ENCODE measurements around the gene TSKS. TPM values are rescaled to one million over a fixed set of nuclear protein-coding genes. Genes with fewer than 3 reads are reported as not detected.
"Not testable (repeated sequence)": the region's sequence is repeated elsewhere in the genome, so short reads cannot be mapped to it uniquely, and the experiment has no call there.

Gene TSKS
- total RNA-seq, 2 donors from 2014 or later, result 2.0 to 2.7 TPM

GRCh38 chr19:49741210-49741844, 21.8 kb downstream of the TSKS start:
- no peak for DNase-seq (ENCODE audit: low spot score)
- intact Hi-C loops (cut with DNase I), result no loop called here

- intact Hi-C loops (cut with DNase I), result no loop called here
- no peak for DNase-seq (ENCODE audit: low spot score)
Measured at GRCh38 chr19:49739933-49740332, 23.2 kb downstream of the TSKS start.

GRCh38 chr19:49739098-49739497, 24.0 kb downstream of the TSKS start:
- intact Hi-C loops (cut with DNase I), result no loop called here
- DNase-seq (ENCODE audit: low spot score), result no peak

GRCh38 chr19:49738268-49738667, 24.8 kb downstream of the TSKS start:
- intact Hi-C loops (cut with DNase I), result no loop called here
- DNase-seq (ENCODE audit: low spot score), result no peak

GRCh38 chr19:49730166-49730565, 32.9 kb downstream of the TSKS start:
- intact Hi-C loops (cut with DNase I), result no loop called here
- DNase-seq (ENCODE audit: low spot score), result no peak

GRCh38 chr19:49727217-49728030, 35.7 kb downstream of the TSKS start:
- intact Hi-C loops (cut with DNase I), result no loop called here
- DNase-seq (ENCODE audit: low spot score), result peak; percentile 93

- DNase-seq (ENCODE audit: low spot score); intact Hi-C loops (cut with DNase I): not testable (repeated sequence)
Measured at GRCh38 chr19:49719420-49719819, 43.7 kb downstream of the TSKS start.

GRCh38 chr19:49718991-49719390, 44.1 kb downstream of the TSKS start:
- intact Hi-C loops (cut with DNase I), result no loop called here
- no peak for DNase-seq (ENCODE audit: low spot score)

GRCh38 chr19:49718511-49718910, 44.6 kb downstream of the TSKS start:
- no peak for DNase-seq (ENCODE audit: low spot score)
- intact Hi-C loops (cut with DNase I), result no loop called here

GRCh38 chr19:49716154-49716553, 47.0 kb downstream of the TSKS start:
- intact Hi-C loops (cut with DNase I), result no loop called here
- no peak for DNase-seq (ENCODE audit: low spot score)

- no peak for DNase-seq (ENCODE audit: low spot score)
- intact Hi-C loops (cut with DNase I), result no loop called here
Measured at GRCh38 chr19:49713236-49713845, 49.8 kb downstream of the TSKS start.

- intact Hi-C loops (cut with DNase I), result no loop called here
- DNase-seq (ENCODE audit: low spot score), result peak; percentile 89
Measured at GRCh38 chr19:49712397-49712859, 50.7 kb downstream of the TSKS start.

- intact Hi-C loops (cut with DNase I), result no loop called here
- no peak for DNase-seq (ENCODE audit: low spot score)
Measured at GRCh38 chr19:49710372-49710951, 52.6 kb downstream of the TSKS start.

GRCh38 chr19:49705919-49706318, 57.2 kb downstream of the TSKS start:
- DNase-seq (ENCODE audit: low spot score), result no peak
- intact Hi-C loops (cut with DNase I), result no loop called here

- intact Hi-C loops (cut with DNase I), result no loop called here
- DNase-seq (ENCODE audit: low spot score), result no peak
Measured at GRCh38 chr19:49704888-49705642, 58.0 kb downstream of the TSKS start.

GRCh38 chr19:49701271-49701786, 61.8 kb downstream of the TSKS start:
- intact Hi-C loops (cut with DNase I), result no loop called here
- no peak for DNase-seq (ENCODE audit: low spot score)

GRCh38 chr19:49700563-49700962, 62.5 kb downstream of the TSKS start:
- no peak for DNase-seq (ENCODE audit: low spot score)
- intact Hi-C loops (cut with DNase I), result no loop called here

- intact Hi-C loops (cut with DNase I), result no loop called here
- no peak for DNase-seq (ENCODE audit: low spot score)
Measured at GRCh38 chr19:49699364-49699763, 63.7 kb downstream of the TSKS start.

GRCh38 chr19:49696865-49697264, 66.2 kb downstream of the TSKS start:
- DNase-seq (ENCODE audit: low spot score), result no peak
- intact Hi-C loops (cut with DNase I), result no loop called here

All from posterior vena cava (tissue), 2 donors.